ENCODE measurements around the gene ZNF175.

GRCh38 chr19:51552996-51553725, 17.9 kb upstream of the ZNF175 start:
- no peak for TF ChIP-seq CTCF (conservative IDR thresholded peaks at IDR 0.05 in 1 of 2, IDR thresholded peaks at IDR 0.05 in 1 of 2; ENCODE audit: extremely low read depth in 1 of 2, insufficient read depth in 1 of 2, low read depth in 1 of 2, low read length in 2 of 2)
- TF ChIP-seq EZH2 (IDR thresholded peaks at IDR 0.05; ENCODE audit: borderline replicate concordance, low read length): no peak

Data from mammary epithelial cell (primary cell).